K562 (cell line): ENCODE measurements around the gene TMEM92.

Experiments used
- CTCF ChIP-seq, 3 experiments: IDR thresholded peaks in 2 of 3; conservative IDR thresholded peaks in 1 of 3; 2 replicates each; pipeline ENCODE4 v1.5.1; 2011 to 2012; ENCODE audit warnings: low read length in 3 of 3, mild to moderate bottlenecking in 3 of 3, control low read depth in 2 of 3, improper control_type of control experiment in 1 of 3, inconsistent platforms in 1 of 3, low read depth in 1 of 3, mixed read lengths in 1 of 3, moderate library complexity in 1 of 3; ENCODE audit not compliant: insufficient read depth in 2 of 3
- E2F3 ChIP-seq: fragments of 250-450 bp; sonication (Bioruptor Pico); IDR thresholded peaks from 2 replicates; pipeline ENCODE4 v1.4.0; 2020; ENCODE audit warnings: mild to moderate bottlenecking
- ZNF124 ChIP-seq: sonication (generic); formaldehyde crosslinking; IDR thresholded peaks from 2 replicates; pipeline ENCODE4 v1.8.1; 2022; ENCODE audit warnings: missing genetic modification reagents

GRCh38 chr17:50241431-50241830, 32.8 kb upstream of the TMEM92 start:
- TF ChIP-seq E2F3 (CRISPR knock-in tag) (no peak), ZNF124 (no peak), CTCF (IDR thresholded peaks at IDR 0.05 in 2 of 3, conservative IDR thresholded peaks at IDR 0.05 in 1 of 3; ENCODE audit: insufficient read depth in 2 of 3, low read depth in 1 of 3, low read length in 3 of 3) (no peak)
